HG03103 (cell line): ENCODE results near the gene PDZD2.
"Not testable (repeated sequence)": the region's sequence is repeated elsewhere in the genome, so short reads cannot be mapped to it uniquely, and the experiment has no call there.

ENCODE experiments used
- ATAC-seq: cut with Tn5 transposase; IDR thresholded peaks from one replicate; pipeline ENCODE4 v1.9.1; 2021; ENCODE audit warnings: low read depth; ENCODE audit not compliant: unreplicated experiment

PDZD2 gene

DNA sequence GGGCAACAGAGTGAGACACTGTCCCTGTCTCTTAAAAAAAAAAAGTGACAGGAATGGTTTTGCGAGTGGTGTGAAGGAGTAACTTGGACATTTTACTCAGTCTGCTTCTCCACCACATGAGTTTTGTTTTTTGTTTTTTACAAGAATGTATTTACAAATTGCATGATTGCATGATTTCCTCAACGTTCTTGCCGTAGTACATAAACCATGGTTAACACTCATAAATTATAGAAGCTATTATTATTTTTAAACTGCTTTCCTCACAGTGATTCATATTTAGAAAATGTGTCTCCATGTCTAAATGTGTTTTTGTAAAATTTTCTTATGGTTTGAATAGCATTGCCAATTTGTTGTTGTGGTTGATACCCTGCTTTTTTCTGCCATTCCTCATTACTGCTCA lies 315.2 kb downstream of the PDZD2 start:
- ATAC-seq = no peak

DNA sequence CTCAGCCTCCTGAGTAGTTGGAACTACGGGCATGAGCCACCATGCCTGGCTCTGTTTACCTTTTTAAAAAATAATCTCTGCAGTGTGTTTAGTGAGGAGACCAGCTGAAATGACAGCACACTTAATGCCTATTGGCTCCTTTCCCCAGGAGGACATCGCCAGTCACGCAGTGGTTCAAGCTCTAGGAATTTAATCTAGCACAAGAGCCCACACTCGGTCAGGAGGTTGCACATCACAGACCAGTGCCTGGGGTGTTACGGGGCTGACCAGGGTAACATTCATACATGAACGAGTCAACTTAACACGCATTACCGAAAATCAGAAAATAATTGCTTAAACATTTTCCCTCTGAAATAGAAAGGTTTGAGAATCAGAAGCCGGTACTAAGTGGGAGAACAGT lies 318.2 kb downstream of the PDZD2 start:
- no peak for ATAC-seq

DNA sequence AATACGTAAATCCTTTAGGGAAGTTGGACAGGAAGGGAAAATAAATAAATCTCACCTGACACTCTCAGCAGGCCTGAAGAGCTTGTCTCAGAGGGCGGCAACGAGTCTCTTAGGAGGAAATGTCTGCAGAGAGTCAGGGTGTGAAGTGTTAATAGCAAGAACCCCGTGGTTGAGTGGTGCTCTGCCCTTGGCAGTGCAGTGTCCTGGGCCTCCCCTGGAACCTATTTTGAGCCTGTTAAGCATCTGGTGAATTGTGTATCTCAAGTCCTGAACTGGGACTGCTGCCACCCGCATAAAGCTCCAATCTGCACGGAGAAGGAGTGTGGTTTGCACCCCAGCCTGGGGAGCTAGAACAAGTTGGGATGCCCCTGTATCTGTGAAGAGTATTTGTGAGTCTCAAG lies 323.4 kb downstream of the PDZD2 start:
- no peak for ATAC-seq

DNA sequence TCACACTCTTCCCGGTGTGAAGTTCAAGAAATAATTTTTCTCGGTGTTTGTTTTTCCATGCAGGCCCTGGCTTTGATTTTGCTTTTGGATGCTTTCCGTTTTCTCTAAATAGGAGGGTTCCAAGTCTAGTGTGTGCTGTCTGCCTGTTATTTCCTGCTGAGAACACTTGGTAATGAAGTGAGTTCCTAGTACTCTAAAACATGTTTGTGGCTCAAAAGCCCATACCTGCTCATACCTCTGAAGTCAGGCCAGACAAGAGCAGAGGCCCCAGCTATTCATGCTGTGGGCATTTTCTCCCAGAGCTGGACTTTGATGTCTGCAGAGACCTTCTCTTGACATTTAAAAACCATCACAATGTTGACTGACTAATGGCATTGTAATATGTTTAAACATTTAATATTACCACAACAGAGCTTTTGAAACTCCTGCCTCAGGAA lies 324.0 kb downstream of the PDZD2 start:
- no peak for ATAC-seq

DNA sequence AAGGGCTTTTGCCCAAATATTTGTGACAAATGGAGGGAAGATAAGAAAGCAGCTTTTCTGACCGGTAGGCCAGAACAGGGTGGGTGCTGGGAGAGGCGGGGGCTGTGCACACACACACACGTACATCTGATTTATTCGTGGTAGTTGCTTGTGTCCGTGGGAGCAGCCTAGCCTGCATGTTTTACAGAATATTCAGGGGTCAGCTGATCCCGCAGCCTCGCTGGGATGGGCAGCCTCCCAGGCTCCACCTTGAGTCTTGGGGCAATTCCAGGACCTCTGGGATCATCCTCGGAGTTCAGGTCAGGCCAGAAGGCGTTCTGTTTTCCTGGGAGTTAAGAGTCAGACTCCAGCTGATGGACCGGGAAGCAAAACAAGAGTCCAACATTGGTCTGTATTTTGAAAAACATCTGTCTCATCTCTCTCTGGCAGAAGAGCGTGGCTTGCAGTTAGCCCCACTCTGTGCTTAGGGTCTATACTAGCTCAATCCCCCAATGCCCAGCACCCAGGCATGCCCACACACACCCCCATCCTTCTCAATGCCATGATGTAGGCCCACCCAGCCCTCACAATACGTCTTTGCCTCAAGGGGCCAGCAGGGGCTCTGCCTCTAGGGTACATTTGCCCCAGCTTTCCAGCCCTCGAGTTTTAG lies 324.6 kb downstream of the PDZD2 start:
- ATAC-seq = no peak

DNA sequence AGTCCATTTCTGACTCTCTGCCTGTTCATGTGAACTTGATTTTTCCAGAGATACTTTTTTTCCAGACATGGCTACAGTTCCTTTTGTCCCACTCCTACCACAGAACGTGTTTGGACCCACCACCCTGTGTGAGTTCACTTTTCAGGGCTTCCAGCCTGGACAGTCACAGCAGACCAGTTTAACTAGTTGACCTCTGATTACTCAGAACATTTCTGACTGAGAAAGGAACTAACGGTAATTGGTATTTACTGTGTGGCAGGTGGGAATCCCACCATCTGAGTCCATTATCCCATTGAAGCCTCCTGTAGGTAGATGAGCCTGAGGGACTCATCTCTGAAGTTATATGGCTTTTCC lies 325.1 kb downstream of the PDZD2 start:
- ATAC-seq = no peak

DNA sequence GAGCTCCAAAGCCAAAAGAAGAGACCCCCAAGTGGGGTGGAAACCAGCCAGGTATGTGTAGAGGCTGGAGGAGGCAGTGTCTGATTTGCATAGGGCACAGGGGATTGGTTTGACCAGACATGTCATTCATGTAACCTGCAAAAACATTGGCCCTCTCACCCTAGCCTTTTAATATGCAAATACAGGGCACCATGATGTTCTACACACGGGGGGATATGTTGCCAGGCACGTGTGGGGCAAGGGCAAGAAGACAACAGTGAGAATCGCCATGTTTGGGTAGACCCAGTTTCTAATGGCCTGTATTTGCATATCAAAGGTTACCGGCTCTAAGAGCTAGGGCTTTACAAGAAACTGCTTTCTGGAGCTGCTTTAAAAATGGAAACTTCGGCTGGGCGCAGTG lies 326.3 kb downstream of the PDZD2 start:
- no peak for ATAC-seq

DNA sequence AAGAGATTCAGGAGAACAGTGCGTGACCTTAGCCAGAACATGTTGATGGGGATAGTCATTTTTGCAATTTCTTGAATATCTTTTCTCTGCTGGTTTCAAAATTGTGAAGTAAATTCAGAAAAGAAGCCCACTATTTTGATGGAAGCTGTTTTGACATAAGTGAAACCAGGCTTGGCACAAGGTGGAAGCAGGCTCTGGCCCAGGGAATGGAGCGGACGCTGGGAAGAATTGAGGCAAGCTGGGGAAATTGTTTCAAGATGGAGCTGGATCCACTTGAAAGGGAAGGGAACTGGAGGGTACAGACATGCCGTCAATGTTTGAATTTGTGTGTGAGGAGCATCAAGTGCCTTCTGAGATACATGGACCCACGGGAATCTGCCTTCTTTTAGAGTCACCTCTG lies 328.0 kb downstream of the PDZD2 start:
- no peak for ATAC-seq

DNA sequence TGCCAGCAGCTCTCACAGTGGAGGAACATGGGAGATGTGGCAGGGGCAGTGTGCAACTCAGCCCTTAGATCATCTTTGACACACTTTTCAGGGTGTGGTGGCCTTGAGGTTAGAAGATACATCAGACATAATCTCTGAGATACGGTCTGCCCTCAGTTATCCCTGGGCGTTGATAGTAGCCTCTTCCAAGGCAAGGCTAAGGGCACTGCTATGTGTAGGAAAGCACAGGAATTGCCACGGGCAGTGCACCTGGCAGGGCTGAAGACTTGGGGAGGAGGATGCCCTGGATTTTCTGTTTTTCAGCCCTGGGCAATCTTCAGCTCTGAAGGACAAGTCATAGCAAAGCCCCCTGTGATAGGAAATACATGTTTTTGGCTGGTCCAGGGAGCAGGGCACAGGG lies 328.5 kb downstream of the PDZD2 start:
- ATAC-seq = no peak

DNA sequence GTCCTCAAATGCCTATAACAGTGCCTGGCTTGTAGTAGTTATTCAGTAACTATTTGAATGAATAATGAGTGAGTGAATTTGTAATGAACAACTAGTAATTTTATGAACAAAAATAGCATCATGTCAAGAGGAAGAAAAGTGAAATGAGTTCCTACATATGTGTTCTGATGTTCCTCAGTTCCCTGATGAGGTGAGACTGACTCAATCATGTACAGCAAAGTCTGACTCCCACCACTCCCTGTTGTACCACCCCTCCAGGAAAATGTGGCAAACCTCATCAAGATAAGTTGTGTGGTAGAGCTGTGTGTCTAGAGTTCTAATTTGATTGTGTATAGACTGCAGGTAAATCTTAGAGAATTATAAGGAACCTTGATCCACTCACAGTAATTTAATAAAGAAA lies 333.6 kb downstream of the PDZD2 start:
- ATAC-seq = no peak

DNA sequence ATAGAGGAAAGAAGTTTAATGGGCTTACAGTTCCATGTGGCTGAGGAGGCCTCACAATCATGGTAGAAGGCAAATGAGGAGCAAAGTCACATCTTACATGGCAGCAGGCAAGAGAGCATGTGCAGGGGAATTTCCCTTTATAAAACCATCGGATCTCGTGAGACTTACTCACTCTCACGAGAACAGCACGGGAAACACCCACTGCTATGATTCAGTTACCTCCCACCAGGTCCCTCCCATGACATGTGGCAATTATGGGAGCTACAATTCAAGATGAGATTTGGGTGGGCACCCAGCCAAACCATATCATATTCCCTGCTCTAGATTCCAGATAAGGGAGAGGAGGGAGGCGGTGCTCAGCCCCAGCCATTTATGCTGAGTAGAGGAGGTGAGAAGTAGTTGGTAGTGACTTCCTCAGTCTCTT lies 336.3 kb downstream of the PDZD2 start:
- ATAC-seq = not testable (repeated sequence)

DNA sequence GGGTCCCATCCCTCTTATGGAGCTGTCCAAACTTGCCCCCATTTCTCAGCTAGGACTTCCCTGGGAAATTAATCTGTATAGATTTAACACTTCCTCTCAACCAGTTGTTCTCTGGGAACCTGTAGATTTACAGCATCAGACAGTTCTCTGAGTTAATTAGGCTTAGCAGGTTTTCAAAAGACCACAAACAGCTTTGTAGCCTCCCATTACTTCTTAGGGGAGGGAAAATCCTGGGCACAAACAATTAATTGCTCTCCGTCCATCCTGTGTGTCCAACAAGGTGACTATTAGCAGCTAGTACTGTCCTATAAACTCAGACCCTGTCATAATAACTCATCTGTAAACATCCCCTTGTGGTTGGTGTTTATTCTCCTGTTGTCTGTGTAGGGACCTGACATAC lies 337.2 kb downstream of the PDZD2 start:
- no peak for ATAC-seq

DNA sequence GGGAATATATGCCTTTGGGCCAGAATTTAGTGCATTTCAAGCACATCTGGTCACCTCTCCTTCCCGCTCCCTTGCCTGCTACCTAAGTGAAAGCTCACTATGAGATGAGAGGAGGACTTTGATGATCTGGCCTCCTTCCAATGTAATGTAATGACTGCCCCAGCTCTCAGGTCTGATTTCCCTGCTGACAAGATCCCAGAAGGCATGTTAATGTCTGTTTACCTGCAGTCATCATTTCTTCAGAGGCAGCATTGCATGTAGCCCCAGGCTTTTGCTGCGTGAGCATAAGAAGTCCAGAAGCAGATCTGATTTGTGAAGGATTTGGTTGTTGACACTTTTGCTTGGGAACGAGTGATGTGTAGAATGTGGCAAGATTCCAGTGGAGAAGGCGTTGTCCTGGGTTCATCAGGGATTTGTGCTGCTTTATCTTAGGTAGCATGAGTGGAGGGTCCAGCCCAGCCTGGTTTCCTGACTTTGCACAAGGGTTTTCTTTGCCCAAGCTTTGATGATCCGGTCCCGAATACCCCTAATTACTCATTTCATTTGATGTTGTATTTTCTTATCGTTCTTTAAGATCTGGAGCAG lies 342.5 kb downstream of the PDZD2 start:
- no peak for ATAC-seq

DNA sequence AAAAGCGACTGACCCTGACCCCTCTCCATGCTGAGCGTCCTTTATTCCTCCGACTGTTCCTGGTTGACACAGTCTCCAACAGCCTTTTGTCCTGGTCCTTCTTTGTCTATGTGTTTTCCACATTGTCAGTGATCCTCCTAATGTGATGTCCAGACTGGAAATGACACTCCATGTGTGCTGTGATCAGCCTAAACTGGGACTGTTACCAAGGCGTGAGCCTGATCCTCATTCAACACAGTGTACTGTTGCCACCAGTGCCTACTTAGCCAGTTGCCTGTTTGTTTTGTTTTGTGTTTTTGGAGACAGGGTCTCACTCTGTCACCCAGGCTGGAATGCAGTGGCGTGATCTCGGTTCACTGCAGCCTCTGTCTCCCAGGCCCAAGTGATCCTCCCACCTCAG lies 343.1 kb downstream of the PDZD2 start:
- ATAC-seq = no peak

DNA sequence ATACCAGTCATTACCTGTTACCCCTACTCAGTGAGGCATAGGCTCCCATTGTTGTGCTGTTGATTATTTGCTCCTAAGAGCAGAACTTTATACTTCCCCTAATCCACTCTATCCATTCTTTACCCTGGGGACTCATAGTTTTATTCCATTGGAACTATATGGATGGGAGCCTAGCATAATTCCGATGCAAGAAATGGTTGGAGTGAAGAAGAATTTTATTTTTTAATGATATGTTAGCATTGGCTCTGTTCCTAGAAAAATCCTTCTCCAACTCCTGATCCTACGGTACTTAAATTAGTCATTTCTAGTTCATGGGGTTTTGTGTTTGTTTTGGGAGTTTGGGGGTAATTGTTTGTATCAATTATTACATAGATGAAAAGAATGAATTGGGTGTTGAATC lies 343.7 kb downstream of the PDZD2 start:
- no peak for ATAC-seq

DNA sequence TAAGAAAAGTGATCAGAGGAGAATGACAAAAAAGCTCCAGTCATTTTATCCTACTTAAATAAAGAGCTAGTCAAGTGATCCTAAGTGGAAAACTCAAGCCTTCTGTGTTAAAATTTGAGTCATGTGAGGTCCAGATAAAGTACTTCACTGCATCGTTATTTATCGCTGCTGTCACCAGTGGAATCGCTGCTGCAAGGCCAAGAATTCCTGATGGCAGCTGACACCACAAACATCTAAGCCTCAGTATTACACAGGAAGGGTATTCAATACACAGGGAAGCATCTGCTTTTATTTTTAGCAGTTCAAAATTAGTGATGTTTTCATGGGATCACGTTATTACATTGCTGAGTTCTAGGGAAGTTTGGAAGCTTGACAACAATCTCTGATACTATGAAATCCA lies 344.9 kb downstream of the PDZD2 start:
- no peak for ATAC-seq

DNA sequence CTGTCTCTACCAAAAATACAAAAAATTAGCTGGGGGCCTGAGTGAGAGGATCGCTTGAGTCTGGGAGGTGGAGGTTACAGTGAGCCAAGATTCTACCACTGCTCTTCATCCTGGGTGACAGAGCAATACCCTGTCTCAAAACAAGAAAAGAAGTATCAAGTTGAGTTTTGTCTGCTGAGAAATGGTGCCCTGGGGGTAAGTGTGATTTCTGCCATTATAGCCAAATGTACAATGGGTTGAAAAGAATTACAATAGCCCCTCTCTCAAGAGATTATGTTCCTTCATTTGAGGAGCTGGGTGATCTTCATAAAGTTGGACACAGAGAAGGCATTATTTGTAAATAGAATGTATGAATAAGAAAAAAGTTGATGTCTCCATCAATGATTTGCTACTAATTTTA lies 345.8 kb downstream of the PDZD2 start:
- no peak for ATAC-seq

DNA sequence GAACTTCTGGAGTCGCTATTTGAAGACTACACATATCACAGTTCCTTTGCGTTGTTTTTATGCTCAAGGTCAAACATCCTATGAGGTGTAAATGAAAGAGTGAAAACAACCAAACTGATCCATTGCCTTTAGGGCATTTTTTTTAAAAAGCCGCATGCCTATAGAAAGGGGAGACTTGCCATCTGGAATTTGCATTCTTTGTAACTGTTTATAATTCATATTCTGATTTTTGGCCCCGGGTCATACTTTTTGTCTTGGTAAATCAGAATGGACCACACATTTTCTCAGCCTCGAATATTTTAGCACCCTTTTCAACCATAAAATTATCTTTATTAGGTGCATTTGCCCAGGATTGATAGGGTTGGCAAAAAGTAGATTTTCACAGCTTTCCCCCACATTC lies 347.2 kb downstream of the PDZD2 start:
- no peak for ATAC-seq

DNA sequence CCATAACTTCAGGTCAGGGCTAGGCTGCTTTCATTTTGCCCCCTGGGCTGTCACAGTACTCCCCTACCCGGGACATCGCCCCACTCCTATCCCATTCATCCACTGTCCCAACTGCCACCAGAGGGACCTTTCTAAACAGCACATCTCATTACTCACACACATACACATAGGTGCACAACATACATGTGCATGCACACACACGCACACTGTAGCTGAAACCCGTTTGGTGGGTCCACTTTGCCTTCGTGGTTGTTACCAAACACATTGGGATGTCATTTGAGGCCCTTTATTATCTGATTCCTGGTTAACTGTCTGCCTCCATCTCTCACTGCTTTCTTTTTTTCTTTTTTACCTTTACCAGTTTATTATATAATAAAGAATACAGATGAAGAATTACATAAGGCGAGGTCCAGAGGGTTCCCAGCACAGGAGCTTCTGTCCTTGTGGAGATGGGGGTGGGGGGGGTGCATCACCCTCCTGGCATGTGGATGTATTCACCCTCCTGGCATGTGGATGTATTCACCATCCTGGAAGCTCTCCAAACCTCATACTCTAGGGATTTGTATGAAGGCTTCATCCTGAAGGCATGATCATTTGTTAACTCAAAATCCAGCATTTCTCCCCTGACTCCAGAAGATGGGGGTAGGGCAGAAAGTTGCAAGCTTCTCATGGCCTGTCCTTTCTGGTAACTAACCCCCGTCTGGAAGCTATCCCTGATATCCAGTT lies 349.2 kb downstream of the PDZD2 start:
- no peak for ATAC-seq

DNA sequence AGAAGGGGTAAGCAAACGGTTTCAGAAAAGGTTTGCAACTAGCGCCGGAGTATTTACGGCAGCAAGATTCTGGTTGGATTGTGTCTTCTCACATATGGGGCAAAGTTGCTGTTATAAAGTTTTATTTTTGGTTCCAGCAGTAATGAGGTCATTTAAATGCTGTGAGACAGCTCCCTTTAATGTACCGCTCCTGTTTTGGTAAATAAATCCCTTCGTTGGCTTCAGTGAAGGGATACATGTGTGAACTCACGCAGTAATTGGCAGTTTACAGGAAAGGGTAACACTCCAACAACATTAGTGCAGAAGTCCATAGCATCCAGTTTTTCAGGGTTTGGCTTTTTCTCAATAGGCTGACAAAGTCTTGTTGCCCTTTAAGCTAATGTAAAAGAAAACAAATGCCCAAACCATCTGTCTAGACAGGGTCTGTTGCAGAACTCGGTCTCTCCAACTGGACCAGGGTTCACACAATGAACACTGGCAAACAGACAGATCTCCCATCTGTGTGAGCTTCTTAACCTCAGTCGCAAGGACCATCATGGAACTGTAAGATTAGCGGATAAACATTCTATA lies 351.2 kb downstream of the PDZD2 start:
- ATAC-seq = no peak

DNA sequence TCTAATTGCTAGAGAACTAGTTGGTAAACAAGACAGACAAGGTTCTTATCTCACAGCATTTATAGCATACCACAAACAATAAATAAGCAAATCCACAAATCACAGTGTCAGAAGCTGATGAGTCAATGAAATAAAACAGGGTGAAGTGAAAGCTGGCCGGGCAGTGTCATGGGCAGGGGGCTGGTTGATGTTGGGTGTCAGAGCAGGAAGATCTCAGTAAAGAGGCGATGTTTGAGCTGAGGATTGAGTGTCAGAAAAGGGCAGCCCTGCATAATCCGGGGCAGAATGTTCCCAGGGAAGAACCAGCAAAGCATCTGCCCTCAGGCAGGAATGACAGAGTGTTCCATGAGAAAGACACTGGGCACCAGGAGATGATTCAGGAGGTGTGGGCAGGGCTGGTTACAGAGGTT lies 351.8 kb downstream of the PDZD2 start:
- no peak for ATAC-seq

DNA sequence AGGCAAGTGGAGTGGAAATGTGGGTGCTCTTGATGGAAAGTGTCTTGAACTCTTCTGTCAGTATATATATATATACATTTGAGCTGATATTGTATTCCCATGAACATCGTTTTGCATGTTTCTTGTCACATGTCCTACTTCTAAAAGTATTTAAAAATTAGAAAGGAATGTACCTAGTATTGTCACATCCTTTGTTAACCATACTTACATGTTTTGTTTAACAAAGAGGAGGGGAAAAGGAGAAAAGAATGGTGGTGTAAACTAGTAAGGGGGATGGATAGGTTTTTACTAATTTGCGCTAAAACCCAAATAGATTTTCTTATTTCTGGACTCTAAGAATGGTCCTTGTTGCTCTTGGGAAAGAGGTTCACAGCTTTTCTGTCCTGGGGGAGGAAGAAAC lies 353.4 kb downstream of the PDZD2 start:
- no peak for ATAC-seq
